ENCODE data around the gene GRM6. TPM values are rescaled to one million over a fixed set of nuclear protein-coding genes. Genes with fewer than 3 reads are reported as not detected.

Gene GRM6
- total RNA-seq, 2 donors from 2014 or later, result not detected

GRCh38 chr5:178991190-178992145 is 3.7 kb downstream of the GRM6 start:
- no peak for ATAC-seq (replicated peaks)
- Mint-ChIP-seq H3K9me3 (no peaks in the 10 kb centered on the region), H3K4me1 (no peaks in the 10 kb centered on the region), H3K4me3 (no peak overlapping the region), H3K36me3 (ENCODE audit: low read depth) (no peaks in the 10 kb centered on the region), H3K27me3 (peaks cover 26% of the 10 kb centered on the region), H3K27ac (no peak overlapping the region)

- Mint-ChIP-seq H3K9me3 (no peaks in the 10 kb centered on the region), H3K36me3 (ENCODE audit: low read depth) (no peaks in the 10 kb centered on the region), H3K27ac (no peak overlapping the region), H3K4me1 (no peaks in the 10 kb centered on the region), H3K4me3 (no peak overlapping the region), H3K27me3 (peaks cover 23% of the 10 kb centered on the region)
- ATAC-seq (replicated peaks), result no peak
Measured at GRCh38 chr5:178990491-178990890, 4.6 kb downstream of the GRM6 start.

GRCh38 chr5:178989311-178989710 is 5.8 kb downstream of the GRM6 start:
- Mint-ChIP-seq H3K27ac (no peak overlapping the region), H3K9me3 (no peaks in the 10 kb centered on the region), H3K4me3 (no peak overlapping the region), H3K27me3 (peaks cover 19% of the 10 kb centered on the region), H3K36me3 (ENCODE audit: low read depth) (no peaks in the 10 kb centered on the region), H3K4me1 (no peaks in the 10 kb centered on the region)
- ATAC-seq (replicated peaks), result no peak

GRCh38 chr5:178988436-178989220 is 6.5 kb downstream of the GRM6 start:
- H3K4me1 Mint-ChIP-seq, result no peaks in the 10 kb centered on the region
- no peak for ATAC-seq (replicated peaks)
- H3K4me3 Mint-ChIP-seq, result no peak overlapping the region
- no peak overlapping the region for H3K27ac Mint-ChIP-seq
- H3K9me3 Mint-ChIP-seq, result no peaks in the 10 kb centered on the region
- H3K27me3 Mint-ChIP-seq, result peaks cover 18% of the 10 kb centered on the region
- H3K36me3 Mint-ChIP-seq (ENCODE audit: low read depth), result no peaks in the 10 kb centered on the region

- Mint-ChIP-seq H3K36me3 (ENCODE audit: low read depth) (no peaks in the 10 kb centered on the region), H3K4me1 (no peaks in the 10 kb centered on the region), H3K9me3 (no peaks in the 10 kb centered on the region), H3K27me3 (no peaks in the 10 kb centered on the region), H3K4me3 (no peak overlapping the region), H3K27ac (no peak overlapping the region)
- ATAC-seq (replicated peaks), result no peak
Measured at GRCh38 chr5:178986326-178986960, 8.7 kb downstream of the GRM6 start.

- Mint-ChIP-seq H3K9me3 (no peaks in the 10 kb centered on the region), H3K4me3 (no peak overlapping the region), H3K27me3 (no peaks in the 10 kb centered on the region), H3K27ac (no peak overlapping the region), H3K4me1 (no peaks in the 10 kb centered on the region), H3K36me3 (ENCODE audit: low read depth) (no peaks in the 10 kb centered on the region)
- ATAC-seq (replicated peaks), result no peak
Measured at GRCh38 chr5:178984145-178985072, 10.7 kb downstream of the GRM6 start.

GRCh38 chr5:178983728-178984127 is 11.4 kb downstream of the GRM6 start:
- no peaks in the 10 kb centered on the region for H3K4me1 Mint-ChIP-seq

GRCh38 chr5:178982941-178983340 is 12.2 kb downstream of the GRM6 start:
- Mint-ChIP-seq H3K36me3 (ENCODE audit: low read depth) (no peaks in the 10 kb centered on the region), H3K27ac (no peak overlapping the region), H3K4me1 (no peaks in the 10 kb centered on the region), H3K27me3 (peaks cover 4% of the 10 kb centered on the region), H3K9me3 (peaks cover 7% of the 10 kb centered on the region), H3K4me3 (no peak overlapping the region)
- ATAC-seq (replicated peaks), result no peak

More at GRCh38 chr5:178983728-178984127, 11.4 kb downstream of the GRM6 start:
- H3K9me3 Mint-ChIP-seq, result peaks cover 3% of the 10 kb centered on the region
- no peaks in the 10 kb centered on the region for H3K36me3 Mint-ChIP-seq (ENCODE audit: low read depth)
- ATAC-seq (replicated peaks), result no peak
- peaks cover 1% of the 10 kb centered on the region for H3K27me3 Mint-ChIP-seq
- no peak overlapping the region for H3K4me3 Mint-ChIP-seq
- H3K27ac Mint-ChIP-seq, result no peak overlapping the region

GRCh38 chr5:178981381-178981780 is 13.7 kb downstream of the GRM6 start:
- Mint-ChIP-seq H3K4me1 (no peaks in the 10 kb centered on the region), H3K27me3 (peaks cover 4% of the 10 kb centered on the region), H3K36me3 (ENCODE audit: low read depth) (no peaks in the 10 kb centered on the region), H3K27ac (no peak overlapping the region), H3K9me3 (peaks cover 10% of the 10 kb centered on the region), H3K4me3 (no peak overlapping the region)
- no peak for ATAC-seq (replicated peaks)

GRCh38 chr5:178965465-178966055 is 29.6 kb downstream of the GRM6 start:
- H3K27ac Mint-ChIP-seq, result no peak overlapping the region
- no peaks in the 10 kb centered on the region for H3K4me1 Mint-ChIP-seq
- no peaks in the 10 kb centered on the region for H3K27me3 Mint-ChIP-seq
- ATAC-seq (replicated peaks), result no peak
- peaks cover 45% of the 10 kb centered on the region for H3K9me3 Mint-ChIP-seq
- H3K4me3 Mint-ChIP-seq, result no peak overlapping the region
- no peaks in the 10 kb centered on the region for H3K36me3 Mint-ChIP-seq (ENCODE audit: low read depth)

- ATAC-seq (replicated peaks), result no peak
- Mint-ChIP-seq H3K27me3 (peaks cover 18% of the 10 kb centered on the region), H3K4me1 (no peaks in the 10 kb centered on the region), H3K4me3 (no peak overlapping the region), H3K27ac (no peak overlapping the region), H3K36me3 (ENCODE audit: low read depth) (peaks cover 5% of the 10 kb centered on the region), H3K9me3 (peaks cover 43% of the 10 kb centered on the region)
Measured at GRCh38 chr5:178941361-178941760, 53.8 kb downstream of the GRM6 start.

- Mint-ChIP-seq H3K4me1 (no peaks in the 10 kb centered on the region), H3K36me3 (ENCODE audit: low read depth) (peaks cover 5% of the 10 kb centered on the region), H3K9me3 (peaks cover 46% of the 10 kb centered on the region), H3K27ac (no peak within 1 kb of the TSS), H3K4me3 (no peak within 1 kb of the TSS), H3K27me3 (peaks cover 18% of the 10 kb centered on the region)
- no peak for ATAC-seq (replicated peaks)
Measured at GRCh38 chr5:178940569-178941360, 54.4 kb downstream of the GRM6 start, which contains the start of gene ZNF454. Gene ZNF454 (plus strand): TSS chr5:178941198. CDS start chr5:178942792, 1,594 bp downstream.
